Upper lobe of right lung (tissue), 1 donor: Measurements from ENCODE around the gene UPF2. TPM values are rescaled to one million over a fixed set of nuclear protein-coding genes. Genes with fewer than 3 reads are reported as not detected.
"Not testable (repeated sequence)": the region's sequence is repeated elsewhere in the genome, so short reads cannot be mapped to it uniquely, and the experiment has no call there.

Experiments used
- ATAC-seq: fragments of 200-7000 bp; cut with Tn5 transposase; one replicate; pipeline ENCODE4 v1.9.1; 2020; ENCODE audit warnings: mild to moderate bottlenecking, moderate library complexity
- DNase-seq: peaks from one replicate; pipeline ENCODE4 v3.0.0-alpha.2; 2020
- H3K27ac ChIP-seq: fragments of 200-600 bp; one replicate; pipeline ENCODE4 v1.8.0; 2022
- H3K27me3 ChIP-seq: fragments of 200-600 bp; one replicate; pipeline ENCODE4 v1.8.0; 2022; ENCODE audit warnings: mild to moderate bottlenecking
- H3K36me3 ChIP-seq: fragments of 200-600 bp; one replicate; pipeline ENCODE4 v1.8.0; 2022
- H3K4me1 ChIP-seq: fragments of 200-600 bp; one replicate; pipeline ENCODE4 v1.8.0; 2022
- H3K4me3 ChIP-seq: fragments of 200-600 bp; one replicate; pipeline ENCODE4 v1.8.0; 2022; ENCODE audit warnings: mild to moderate bottlenecking
- H3K9me3 ChIP-seq: fragments of 200-600 bp; one replicate; pipeline ENCODE4 v1.8.0; 2022
- CTCF ChIP-seq: fragments of 200-600 bp; IDR thresholded peaks from one replicate; pipeline ENCODE4 v1.8.0; 2022; ENCODE audit warnings: antibody characterized with exemption
- intact Hi-C: fragments of 100-400 bp; cut with DNase I; formaldehyde crosslinking; loops from one replicate; pipeline ENCODE4 v1.11.0; 2022
- total RNA-seq: library from RNA; stranded (reverse); fragmentation: NEBNext Ultra II Directional; extraction: Animal tissue kit (Norgen Biotek cat#: 25700); gene quantifications from one replicate; pipeline ENCODE4 v1.2.1, GENCODE V29; 2021
- donor health status: DM: no; HTN: yes; CAD: no; lungs with severe emphysema.

The UPF2 gene
- total RNA-seq, 1 donor from 2014 or later: 20.1 TPM

DNA sequence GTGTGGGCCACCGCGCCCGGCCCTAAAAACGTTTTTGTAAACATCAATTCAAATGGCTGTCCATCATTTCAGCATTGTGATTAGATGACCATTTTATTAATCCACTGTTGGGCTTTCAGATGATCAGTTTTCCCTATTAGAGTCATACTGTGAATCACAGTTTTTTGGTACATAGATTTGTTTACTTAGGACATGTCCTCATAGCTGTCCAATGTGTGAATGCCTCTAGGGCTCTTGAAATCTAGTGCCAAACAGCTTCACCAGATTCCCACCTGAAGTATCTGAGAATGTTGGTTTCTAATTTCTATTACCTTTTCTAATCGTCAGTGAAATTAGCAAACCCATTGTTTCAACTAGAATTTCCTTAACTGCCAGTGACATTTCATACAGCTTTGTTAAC is 66.8 kb downstream of the UPF2 start:
- H3K36me3 ChIP-seq: peaks cover 46% of the 10 kb centered on the region
- no peaks in the 10 kb centered on the region for H3K27me3 ChIP-seq
- no peak for ATAC-seq

DNA sequence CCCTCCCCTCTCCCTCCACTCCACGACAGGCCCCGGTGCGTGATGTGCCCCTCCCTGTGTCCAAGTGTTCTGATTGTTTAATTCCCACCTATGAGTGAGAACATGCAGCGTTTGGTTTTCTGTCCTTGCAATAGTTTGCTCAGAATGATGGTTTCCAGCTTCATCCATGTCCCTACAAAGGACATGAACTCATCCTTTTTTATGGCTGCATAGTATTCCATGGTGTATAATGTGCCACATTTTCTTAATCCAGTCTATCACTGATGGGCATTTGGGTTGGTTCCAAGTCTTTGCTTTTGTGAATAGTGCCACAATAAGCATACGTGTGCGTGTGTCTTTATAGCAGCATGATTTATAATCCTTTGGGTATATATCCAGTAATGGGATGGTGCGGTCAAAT is 70.1 kb downstream of the UPF2 start:
- H3K4me3 ChIP-seq, intact Hi-C loops, ATAC-seq, H3K27ac ChIP-seq, H3K4me1 ChIP-seq, H3K9me3 ChIP-seq, H3K27me3 ChIP-seq, DNase-seq: not testable (repeated sequence)
- H3K36me3 ChIP-seq: peaks cover 19% of the 10 kb centered on the region

More for the DNA sequence above, 66.8 kb downstream of the UPF2 start:
- TF ChIP-seq CTCF: no peak
- Histone ChIP-seq H3K9me3 (no peaks in the 10 kb centered on the region), H3K4me1 (no peaks in the 10 kb centered on the region), H3K27ac (no peak overlapping the region), H3K4me3 (no peak overlapping the region)
- intact Hi-C loops: no loop called here
- no peak for DNase-seq

DNA sequence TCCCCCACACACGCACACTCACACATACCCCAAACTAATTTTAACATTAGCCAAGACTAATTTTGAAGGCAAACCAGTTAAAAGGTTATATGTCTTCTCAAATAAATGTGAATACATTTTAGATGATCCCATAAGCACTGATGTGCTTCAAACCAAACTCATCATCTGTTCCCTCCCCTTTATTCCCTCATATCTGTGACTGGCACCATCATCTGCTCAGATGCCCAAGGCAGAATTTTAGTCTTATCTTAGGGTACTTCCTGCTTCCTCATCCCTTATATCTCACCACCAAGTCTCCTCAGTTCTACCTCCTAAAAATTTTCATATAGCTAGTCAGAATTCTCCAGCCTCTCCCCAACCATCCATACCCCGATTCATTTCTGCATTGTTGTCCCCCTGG is 80.4 kb downstream of the UPF2 start:
- no peak for ATAC-seq
- DNase-seq: no peak
- Histone ChIP-seq H3K27ac (no peak overlapping the region), H3K36me3 (peaks cover 83% of the 10 kb centered on the region), H3K4me3 (no peak overlapping the region), H3K27me3 (no peaks in the 10 kb centered on the region), H3K9me3 (no peaks in the 10 kb centered on the region), H3K4me1 (no peaks in the 10 kb centered on the region)
- no peak for TF ChIP-seq CTCF
- intact Hi-C loops: no loop called here

- DNase-seq: no peak
- no peak for TF ChIP-seq CTCF
- no peaks in the 10 kb centered on the region for H3K4me1 ChIP-seq
- H3K9me3 ChIP-seq: no peaks in the 10 kb centered on the region
- intact Hi-C loops: no loop called here
- no peak overlapping the region for H3K27ac ChIP-seq
- H3K36me3 ChIP-seq: peaks cover 82% of the 10 kb centered on the region
- no peak overlapping the region for H3K4me3 ChIP-seq
- no peaks in the 10 kb centered on the region for H3K27me3 ChIP-seq
- ATAC-seq: no peak
These were observed 80.8 kb downstream of the UPF2 start for GRCh38 chr10:11961771-11962170.

DNA sequence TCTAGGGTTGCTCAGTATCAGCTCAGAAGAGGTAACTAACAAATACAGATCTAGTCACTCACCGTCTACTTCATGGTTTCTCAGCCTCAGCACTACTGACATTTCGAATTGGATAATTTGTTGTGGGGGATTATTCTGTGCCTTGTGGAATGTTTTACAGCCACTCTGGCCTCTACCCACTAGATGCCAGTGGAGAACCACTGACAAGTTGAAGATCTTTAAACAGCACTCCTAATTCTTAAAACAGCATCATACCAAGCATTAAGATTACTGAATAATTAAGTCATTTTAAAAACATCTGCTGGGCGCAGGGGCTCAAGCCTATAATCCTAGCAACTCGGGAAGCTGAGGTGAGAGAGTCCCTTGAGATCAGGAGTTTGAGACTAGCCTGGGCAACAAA is 82.6 kb downstream of the UPF2 start:
- no peak for TF ChIP-seq CTCF
- intact Hi-C loops: no loop called here
- no peak for ATAC-seq
- Histone ChIP-seq H3K9me3 (no peaks in the 10 kb centered on the region), H3K27me3 (no peaks in the 10 kb centered on the region), H3K4me1 (no peaks in the 10 kb centered on the region), H3K36me3 (peaks cover 82% of the 10 kb centered on the region), H3K27ac (no peak overlapping the region), H3K4me3 (no peak overlapping the region)
- no peak for DNase-seq

- H3K4me1 ChIP-seq: no peaks in the 10 kb centered on the region
These were observed 83.7 kb downstream of the UPF2 start for GRCh38 chr10:11958956-11959355.

More at GRCh38 chr10:11958956-11959355, 83.7 kb downstream of the UPF2 start:
- TF ChIP-seq CTCF: no peak
- ATAC-seq (peak; percentile 74), DNase-seq (no peak)
- H3K4me3 ChIP-seq: no peak overlapping the region
- no peaks in the 10 kb centered on the region for H3K27me3 ChIP-seq
- intact Hi-C loops: no loop called here
- H3K9me3 ChIP-seq: no peaks in the 10 kb centered on the region
- H3K27ac ChIP-seq: no peak overlapping the region
- H3K36me3 ChIP-seq: peaks cover 78% of the 10 kb centered on the region
